Measurements from ENCODE around the gene GALNT7.

The GALNT7 gene

GRCh38 chr4:173170182-173170778 lies 1.7 kb downstream of the GALNT7 start:
- in situ Hi-C loops (cut with HindIII; ENCODE audit: low sequenced_read_pairs), result loop anchor here (10.0 kb wide), 1 partner anchor 155 kb away; no protein-coding TSS in a partner anchor
- no peak for TF ChIP-seq CTCF (IDR thresholded peaks at IDR 0.05; ENCODE audit: low read depth, low read length, missing control alignments)

GRCh38 chr4:173171098-173171497 lies 2.5 kb downstream of the GALNT7 start:
- DNase-seq (ENCODE audit: low read depth), result no peak
- in situ Hi-C loops (cut with HindIII; ENCODE audit: low sequenced_read_pairs), result loop anchor here (10.0 kb wide), 1 partner anchor 156 kb away; no protein-coding TSS in a partner anchor
- H3K4me3 ChIP-seq (ENCODE audit: low read depth, low read length), result no peak overlapping the region
- peak; percentile 44 for TF ChIP-seq CTCF (IDR thresholded peaks at IDR 0.05; ENCODE audit: low read depth, low read length, missing control alignments)

More at GRCh38 chr4:173170182-173170778, 1.7 kb downstream of the GALNT7 start:
- H3K4me3 ChIP-seq (ENCODE audit: low read depth, low read length), result peak overlapping the region; percentile 52
- DNase-seq (ENCODE audit: low read depth), result no peak

DNA sequence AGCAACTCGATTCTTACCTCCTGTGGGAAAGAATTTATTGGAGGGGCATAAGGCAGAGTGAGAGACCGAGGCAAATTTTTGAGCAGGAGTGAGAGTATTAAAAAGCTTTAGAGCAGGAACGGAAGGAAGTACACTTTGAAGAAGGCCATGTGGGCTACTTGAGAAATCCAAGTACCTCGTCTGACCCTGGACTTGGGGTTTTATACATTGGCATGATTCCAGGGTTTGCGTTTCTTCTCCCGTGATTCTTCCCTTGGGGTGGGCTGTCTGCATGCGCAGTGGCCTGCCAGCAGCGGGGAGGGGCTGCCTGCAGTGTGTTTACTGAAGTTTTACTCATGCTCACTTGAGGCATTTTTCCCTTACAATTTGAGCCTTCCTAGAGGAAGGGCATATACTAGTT lies 3.4 kb downstream of the GALNT7 start:
- in situ Hi-C loops (cut with HindIII; ENCODE audit: low sequenced_read_pairs), result loop anchor here (10.0 kb wide), 1 partner anchor 157 kb away; no protein-coding TSS in a partner anchor
- no peak for TF ChIP-seq CTCF (IDR thresholded peaks at IDR 0.05; ENCODE audit: low read depth, low read length, missing control alignments)
- H3K4me3 ChIP-seq (ENCODE audit: low read depth, low read length), result no peak overlapping the region
- DNase-seq (ENCODE audit: low read depth), result no peak

- H3K4me3 ChIP-seq (ENCODE audit: low read depth, low read length), result no peak overlapping the region
- in situ Hi-C loops (cut with HindIII; ENCODE audit: low sequenced_read_pairs), result loop anchor here (10.0 kb wide), 1 partner anchor 159 kb away; no protein-coding TSS in a partner anchor
- no peak for TF ChIP-seq CTCF (IDR thresholded peaks at IDR 0.05; ENCODE audit: low read depth, low read length, missing control alignments)
- DNase-seq (ENCODE audit: low read depth), result no peak
These were observed 5.6 kb downstream of the GALNT7 start for GRCh38 chr4:173174184-173174583.

DNA sequence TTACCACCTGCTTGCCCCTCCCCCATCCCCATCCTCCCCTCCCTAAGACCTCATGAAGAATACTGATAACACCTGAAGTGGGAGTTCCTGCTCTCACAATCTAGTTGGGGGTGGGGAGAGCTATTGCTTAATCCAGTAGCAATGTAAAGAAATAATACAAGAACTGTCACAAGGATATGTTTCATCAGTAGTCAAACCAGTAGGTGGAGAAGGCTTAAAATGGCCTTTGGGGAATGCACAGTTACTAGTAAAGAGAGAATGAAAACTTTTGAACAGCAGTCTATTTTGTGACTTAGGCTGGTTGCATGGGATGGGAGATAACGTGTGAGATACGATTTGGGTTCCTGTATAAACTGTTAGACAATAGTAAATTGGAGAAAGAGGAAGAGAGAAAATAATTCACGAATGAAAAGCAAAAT lies 6.0 kb downstream of the GALNT7 start:
- no peak for TF ChIP-seq CTCF (IDR thresholded peaks at IDR 0.05; ENCODE audit: low read depth, low read length, missing control alignments)
- no peak overlapping the region for H3K4me3 ChIP-seq (ENCODE audit: low read depth, low read length)
- no peak for DNase-seq (ENCODE audit: low read depth)
- in situ Hi-C loops (cut with HindIII; ENCODE audit: low sequenced_read_pairs), result loop anchor here (10.0 kb wide), 1 partner anchor 160 kb away; no protein-coding TSS in a partner anchor

DNA sequence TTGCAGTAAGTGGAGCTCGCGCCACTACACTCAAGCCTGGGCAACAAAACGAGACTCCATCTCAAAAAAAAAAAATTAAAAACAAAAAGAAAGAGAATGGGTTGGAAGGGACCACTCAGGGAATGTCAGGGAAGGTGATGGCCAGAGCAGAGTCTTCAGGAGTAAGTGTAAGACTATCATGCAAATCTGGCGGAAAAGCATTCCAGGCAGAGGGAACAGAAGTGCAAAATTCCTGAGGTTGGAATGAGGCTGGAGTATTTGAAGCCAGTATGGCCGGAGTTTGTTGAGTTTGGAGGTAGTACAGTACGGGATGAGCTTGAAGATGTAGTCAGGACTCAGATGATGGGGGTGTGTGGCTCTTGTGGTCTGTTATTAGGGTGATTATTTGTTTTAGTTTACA lies 7.4 kb downstream of the GALNT7 start:
- no peak for TF ChIP-seq CTCF (IDR thresholded peaks at IDR 0.05; ENCODE audit: low read depth, low read length, missing control alignments)
- no peak overlapping the region for H3K4me3 ChIP-seq (ENCODE audit: low read depth, low read length)
- in situ Hi-C loops (cut with HindIII; ENCODE audit: low sequenced_read_pairs), result loop anchor here (10.0 kb wide), 1 partner anchor 161 kb away; no protein-coding TSS in a partner anchor
- DNase-seq (ENCODE audit: low read depth), result no peak

Measured in astrocyte of the cerebellum (primary cell).